ENCODE measurements around the gene AHI1.
"Not testable (repeated sequence)": the region's sequence is repeated elsewhere in the genome, so short reads cannot be mapped to it uniquely, and the experiment has no call there.

Gene AHI1

GRCh38 chr6:135493218-135493961 is 4.2 kb downstream of the AHI1 start:
- Histone ChIP-seq H3K27ac (ENCODE audit: low read length) (no peak overlapping the region), H3K36me3 (replicated peaks; ENCODE audit: low read depth, low read length) (peaks cover 18% of the 10 kb centered on the region), H3K4me3 (ENCODE audit: low read length) (no peak overlapping the region), H3K4me2 (ENCODE audit: low read length) (no peak overlapping the region), H3K4me1 (ENCODE audit: low read length) (peaks cover 6% of the 10 kb centered on the region; the same call in 1 of the 2 replicates), H3K79me2 (ENCODE audit: low read length) (peaks cover 13% of the 10 kb centered on the region), H3K9me3 (ENCODE audit: insufficient read depth, low read length) (no peaks in the 10 kb centered on the region), H4K20me1 (ENCODE audit: insufficient read depth, low read length) (no peaks in the 10 kb centered on the region), H3K27me3 (ENCODE audit: low read depth, low read length) (no peaks in the 10 kb centered on the region), H3K9ac (ENCODE audit: low read length) (no peak overlapping the region), H2AFZ (ENCODE audit: low read depth, low read length) (no peak overlapping the region)
- TF ChIP-seq EZH2phosphoT487 (IDR thresholded peaks at IDR 0.05; ENCODE audit: low read depth) (no peak), CTCF (IDR thresholded peaks at IDR 0.05; ENCODE audit: low read depth, low read length) (no peak)

DNA sequence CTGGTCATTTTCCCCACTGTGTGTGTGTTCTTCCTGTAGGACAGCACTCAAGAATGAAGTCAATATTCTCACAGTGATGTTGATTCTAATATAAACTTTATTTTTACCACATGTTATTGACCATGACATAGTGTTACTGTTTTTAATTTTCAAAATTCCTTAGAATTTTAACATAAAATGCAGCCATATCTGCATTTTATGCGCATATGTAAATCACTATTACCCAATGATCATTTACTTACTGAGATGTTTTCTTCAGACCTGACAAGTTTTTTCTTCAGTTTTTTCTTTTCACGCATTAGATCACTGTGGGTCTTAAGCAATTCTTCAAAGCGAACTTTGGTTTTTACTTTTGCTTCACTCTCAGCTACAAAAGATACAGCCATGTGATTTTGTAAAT is 7.2 kb downstream of the AHI1 start:
- H3K27ac ChIP-seq (ENCODE audit: low read length), result no peak overlapping the region
- H3K9ac ChIP-seq (ENCODE audit: low read length), result no peak overlapping the region
- H3K4me1 ChIP-seq (ENCODE audit: low read length), result no peaks in the 10 kb centered on the region
- no peaks in the 10 kb centered on the region for H4K20me1 ChIP-seq (ENCODE audit: insufficient read depth, low read length)
- H3K79me2 ChIP-seq (ENCODE audit: low read length), result no peaks in the 10 kb centered on the region
- no peak for TF ChIP-seq EZH2phosphoT487 (IDR thresholded peaks at IDR 0.05; ENCODE audit: low read depth)
- TF ChIP-seq CTCF (IDR thresholded peaks at IDR 0.05; ENCODE audit: low read depth, low read length), result no peak
- H2AFZ ChIP-seq (ENCODE audit: low read depth, low read length), result no peak overlapping the region
- no peak overlapping the region for H3K4me2 ChIP-seq (ENCODE audit: low read length)
- H3K27me3 ChIP-seq (ENCODE audit: low read depth, low read length), result no peaks in the 10 kb centered on the region
- no peaks in the 10 kb centered on the region for H3K9me3 ChIP-seq (ENCODE audit: insufficient read depth, low read length)
- H3K4me3 ChIP-seq (ENCODE audit: low read length), result no peak overlapping the region
- peaks cover 31% of the 10 kb centered on the region for H3K36me3 ChIP-seq (replicated peaks; ENCODE audit: low read depth, low read length)

GRCh38 chr6:135488023-135488422 is 9.5 kb downstream of the AHI1 start:
- Histone ChIP-seq H3K4me2 (ENCODE audit: low read length) (no peak overlapping the region), H3K9me3 (ENCODE audit: insufficient read depth, low read length) (no peaks in the 10 kb centered on the region), H3K36me3 (replicated peaks; ENCODE audit: low read depth, low read length) (peaks cover 36% of the 10 kb centered on the region)

DNA sequence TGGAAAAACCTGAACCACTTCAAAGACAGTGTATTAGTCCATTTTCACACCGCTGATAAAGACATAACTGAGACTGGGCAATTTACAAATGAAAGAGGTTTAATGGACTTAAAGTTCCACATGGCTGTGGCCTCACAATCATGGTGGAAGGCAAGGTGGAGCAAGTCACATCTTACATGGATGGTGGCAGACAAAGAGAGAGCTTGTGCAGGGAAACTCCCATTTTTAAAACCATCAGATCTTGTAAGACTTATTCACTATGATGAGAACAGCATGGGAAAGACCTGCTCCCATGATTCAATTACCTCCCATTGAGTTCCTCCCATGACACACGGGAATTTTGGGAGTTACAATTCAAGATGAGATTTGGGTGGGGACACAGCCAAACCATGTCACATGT is 13.6 kb downstream of the AHI1 start:
- H3K4me3 ChIP-seq (ENCODE audit: low read length); H3K27me3 ChIP-seq (ENCODE audit: low read depth, low read length); H4K20me1 ChIP-seq (ENCODE audit: insufficient read depth, low read length); H3K4me1 ChIP-seq (ENCODE audit: low read length); H3K9me3 ChIP-seq (ENCODE audit: insufficient read depth, low read length); H3K79me2 ChIP-seq (ENCODE audit: low read length); H2AFZ ChIP-seq (ENCODE audit: low read depth, low read length); H3K9ac ChIP-seq (ENCODE audit: low read length); H3K27ac ChIP-seq (ENCODE audit: low read length); H3K4me2 ChIP-seq (ENCODE audit: low read length): not testable (repeated sequence)
- peaks cover 52% of the 10 kb centered on the region for H3K36me3 ChIP-seq (replicated peaks; ENCODE audit: low read depth, low read length)

More at GRCh38 chr6:135488023-135488422, 9.5 kb downstream of the AHI1 start:
- no peaks in the 10 kb centered on the region for H3K79me2 ChIP-seq (ENCODE audit: low read length)
- H3K27me3 ChIP-seq (ENCODE audit: low read depth, low read length), result no peaks in the 10 kb centered on the region
- H3K9ac ChIP-seq (ENCODE audit: low read length), result no peak overlapping the region
- H3K4me1 ChIP-seq (ENCODE audit: low read length), result no peaks in the 10 kb centered on the region
- no peak overlapping the region for H2AFZ ChIP-seq (ENCODE audit: low read depth, low read length)
- no peak overlapping the region for H3K4me3 ChIP-seq (ENCODE audit: low read length)
- H3K27ac ChIP-seq (ENCODE audit: low read length), result no peak overlapping the region
- no peaks in the 10 kb centered on the region for H4K20me1 ChIP-seq (ENCODE audit: insufficient read depth, low read length)
- no peak for TF ChIP-seq EZH2phosphoT487 (IDR thresholded peaks at IDR 0.05; ENCODE audit: low read depth)
- no peak for TF ChIP-seq CTCF (IDR thresholded peaks at IDR 0.05; ENCODE audit: low read depth, low read length)

Data from OCI-LY3 (cell line).